Choroid plexus epithelial cell (primary cell): ENCODE results near the gene HAP1.

Experiments used
- DNase-seq: peaks from one replicate; pipeline ENCODE4 v3.0.0-alpha.2; 2010; ENCODE audit warnings: low read depth
- H3K4me3 ChIP-seq: 2 replicates; pipeline ENCODE4 v1.5.1; 2011; ENCODE audit warnings: low read depth, mild to moderate bottlenecking, control low read depth, low read length, moderate library complexity
- TF ChIP-seq, protein P1 (sequence below): conservative IDR thresholded peaks from 2 replicates; pipeline ENCODE4 v1.5.1; 2011; ENCODE audit warnings: low read depth, mild to moderate bottlenecking, control low read depth, inconsistent platforms, low read length, moderate library complexity

Gene HAP1

GRCh38 chr17:41697122-41697962 is 37.1 kb downstream of the HAP1 start:
- DNase-seq = peak; percentile 74
- TF ChIP-seq, protein P1, sequence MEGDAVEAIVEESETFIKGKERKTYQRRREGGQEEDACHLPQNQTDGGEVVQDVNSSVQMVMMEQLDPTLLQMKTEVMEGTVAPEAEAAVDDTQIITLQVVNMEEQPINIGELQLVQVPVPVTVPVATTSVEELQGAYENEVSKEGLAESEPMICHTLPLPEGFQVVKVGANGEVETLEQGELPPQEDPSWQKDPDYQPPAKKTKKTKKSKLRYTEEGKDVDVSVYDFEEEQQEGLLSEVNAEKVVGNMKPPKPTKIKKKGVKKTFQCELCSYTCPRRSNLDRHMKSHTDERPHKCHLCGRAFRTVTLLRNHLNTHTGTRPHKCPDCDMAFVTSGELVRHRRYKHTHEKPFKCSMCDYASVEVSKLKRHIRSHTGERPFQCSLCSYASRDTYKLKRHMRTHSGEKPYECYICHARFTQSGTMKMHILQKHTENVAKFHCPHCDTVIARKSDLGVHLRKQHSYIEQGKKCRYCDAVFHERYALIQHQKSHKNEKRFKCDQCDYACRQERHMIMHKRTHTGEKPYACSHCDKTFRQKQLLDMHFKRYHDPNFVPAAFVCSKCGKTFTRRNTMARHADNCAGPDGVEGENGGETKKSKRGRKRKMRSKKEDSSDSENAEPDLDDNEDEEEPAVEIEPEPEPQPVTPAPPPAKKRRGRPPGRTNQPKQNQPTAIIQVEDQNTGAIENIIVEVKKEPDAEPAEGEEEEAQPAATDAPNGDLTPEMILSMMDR = no peak
- H3K4me3 ChIP-seq = no peak overlapping the region

GRCh38 chr17:41695954-41696757 is 38.3 kb downstream of the HAP1 start:
- TF ChIP-seq, protein P1 = peak; percentile 82
- peak; percentile 90 for DNase-seq
- no peak overlapping the region for H3K4me3 ChIP-seq

GRCh38 chr17:41695134-41695661 is 39.2 kb downstream of the HAP1 start:
- H3K4me3 ChIP-seq = no peak overlapping the region
- TF ChIP-seq, protein P1 = no peak
- DNase-seq = peak; percentile 19

GRCh38 chr17:41692722-41693521 is 41.5 kb downstream of the HAP1 start:
- peak; percentile 18 for DNase-seq
- TF ChIP-seq, protein P1 = no peak
- no peak overlapping the region for H3K4me3 ChIP-seq

GRCh38 chr17:41691031-41691777 is 43.2 kb downstream of the HAP1 start:
- TF ChIP-seq, protein P1 = no peak
- DNase-seq = peak; percentile 20
- peak overlapping the region; percentile 28 for H3K4me3 ChIP-seq

DNA sequence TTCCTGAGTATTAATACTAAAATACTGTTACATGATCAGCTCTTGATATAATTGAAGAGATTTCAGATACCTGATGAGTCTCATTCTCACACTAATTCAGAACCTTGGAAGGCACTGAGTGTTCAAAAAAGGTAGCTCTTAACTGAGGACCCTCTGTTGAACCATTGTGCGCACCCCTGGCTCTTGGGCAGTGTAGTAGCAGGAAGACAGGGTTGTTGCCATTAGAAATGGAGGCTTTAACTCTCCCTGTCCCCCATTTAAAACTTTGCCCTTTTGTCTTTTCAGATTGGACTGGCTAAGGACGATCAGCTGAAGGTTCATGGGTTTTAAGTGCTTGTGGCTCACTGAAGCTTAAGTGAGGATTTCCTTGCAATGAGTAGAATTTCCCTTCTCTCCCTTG is 43.9 kb downstream of the HAP1 start:
- peak overlapping the region; percentile 96 for H3K4me3 ChIP-seq
- no peak for DNase-seq
- TF ChIP-seq, protein P1 = no peak
